Chondrocyte (in vitro differentiated cells): ENCODE results near the gene QKI. TPM values are rescaled to one million over a fixed set of nuclear protein-coding genes. Genes with fewer than 3 reads are reported as not detected.

Experiments
- DNase-seq: peaks from one replicate; pipeline ENCODE4 v3.0.0; 2021; ENCODE audit warnings: mixed read lengths, low spot score
- H3K27ac Mint-ChIP-seq: one replicate; pipeline ENCODE4 v1.8.0; 2021; ENCODE audit warnings: mild to moderate bottlenecking, moderate library complexity, mixed read lengths; ENCODE audit not compliant: unreplicated experiment
- H3K27me3 Mint-ChIP-seq: 2 replicates; pipeline ENCODE4 v1.8.0; 2021; ENCODE audit warnings: low read depth, mixed read lengths
- H3K36me3 Mint-ChIP-seq: 2 replicates; pipeline ENCODE4 v1.8.0; 2021; ENCODE audit warnings: low read depth, mixed read lengths
- H3K4me1 Mint-ChIP-seq: 2 replicates; pipeline ENCODE4 v1.8.0; 2021; ENCODE audit warnings: low read depth, mild to moderate bottlenecking, mixed read lengths
- H3K4me3 Mint-ChIP-seq: one replicate; pipeline ENCODE4 v1.8.0; 2021; ENCODE audit warnings: mild to moderate bottlenecking, moderate library complexity, mixed read lengths; ENCODE audit not compliant: unreplicated experiment
- H3K9me3 Mint-ChIP-seq: 2 replicates; pipeline ENCODE4 v1.8.0; 2021; ENCODE audit warnings: low read depth, mixed read lengths
- total RNA-seq: library from RNA; stranded (reverse); gene quantifications from 3 replicates; pipeline ENCODE4 v1.2.1, GENCODE V29; 2021
- TF ChIP-seq, protein P1 (sequence below): fragments of 200-600 bp; sonication (generic); IDR thresholded peaks from 2 replicates; pipeline ENCODE4 v1.5.0; 2021; ENCODE audit warnings: antibody characterized with exemption, mild to moderate bottlenecking, moderate library complexity

The QKI gene
- total RNA-seq, 1 donor from 2014 or later = 189 TPM

DNA sequence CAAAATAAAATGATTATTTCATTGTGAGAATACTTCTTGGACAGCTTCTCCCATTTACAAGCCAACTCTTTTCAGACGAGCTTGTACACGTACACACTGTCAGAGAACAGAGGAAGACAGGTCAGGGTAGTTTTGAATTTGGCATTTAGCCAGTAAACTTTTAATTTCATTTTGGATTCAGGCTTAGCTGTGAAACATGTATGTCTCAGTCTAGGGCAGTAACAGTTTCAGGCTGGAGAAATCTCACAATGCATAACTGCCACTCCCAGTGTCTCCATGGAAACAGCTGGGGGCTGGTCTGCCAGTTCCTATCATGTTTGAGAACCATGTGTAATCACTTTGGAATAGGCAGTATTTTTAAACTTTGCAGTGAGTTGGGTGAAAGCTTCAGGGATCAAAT is 22.0 kb upstream of the QKI start:
- no peaks in the 10 kb centered on the region for H3K27me3 Mint-ChIP-seq
- H3K4me3 Mint-ChIP-seq = no peak overlapping the region
- no peaks in the 10 kb centered on the region for H3K9me3 Mint-ChIP-seq
- H3K27ac Mint-ChIP-seq = no peak overlapping the region
- TF ChIP-seq, protein P1, sequence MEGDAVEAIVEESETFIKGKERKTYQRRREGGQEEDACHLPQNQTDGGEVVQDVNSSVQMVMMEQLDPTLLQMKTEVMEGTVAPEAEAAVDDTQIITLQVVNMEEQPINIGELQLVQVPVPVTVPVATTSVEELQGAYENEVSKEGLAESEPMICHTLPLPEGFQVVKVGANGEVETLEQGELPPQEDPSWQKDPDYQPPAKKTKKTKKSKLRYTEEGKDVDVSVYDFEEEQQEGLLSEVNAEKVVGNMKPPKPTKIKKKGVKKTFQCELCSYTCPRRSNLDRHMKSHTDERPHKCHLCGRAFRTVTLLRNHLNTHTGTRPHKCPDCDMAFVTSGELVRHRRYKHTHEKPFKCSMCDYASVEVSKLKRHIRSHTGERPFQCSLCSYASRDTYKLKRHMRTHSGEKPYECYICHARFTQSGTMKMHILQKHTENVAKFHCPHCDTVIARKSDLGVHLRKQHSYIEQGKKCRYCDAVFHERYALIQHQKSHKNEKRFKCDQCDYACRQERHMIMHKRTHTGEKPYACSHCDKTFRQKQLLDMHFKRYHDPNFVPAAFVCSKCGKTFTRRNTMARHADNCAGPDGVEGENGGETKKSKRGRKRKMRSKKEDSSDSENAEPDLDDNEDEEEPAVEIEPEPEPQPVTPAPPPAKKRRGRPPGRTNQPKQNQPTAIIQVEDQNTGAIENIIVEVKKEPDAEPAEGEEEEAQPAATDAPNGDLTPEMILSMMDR = no peak
- H3K4me1 Mint-ChIP-seq = peaks cover 29% of the 10 kb centered on the region
- H3K36me3 Mint-ChIP-seq = no peaks in the 10 kb centered on the region
- DNase-seq = no peak

DNA sequence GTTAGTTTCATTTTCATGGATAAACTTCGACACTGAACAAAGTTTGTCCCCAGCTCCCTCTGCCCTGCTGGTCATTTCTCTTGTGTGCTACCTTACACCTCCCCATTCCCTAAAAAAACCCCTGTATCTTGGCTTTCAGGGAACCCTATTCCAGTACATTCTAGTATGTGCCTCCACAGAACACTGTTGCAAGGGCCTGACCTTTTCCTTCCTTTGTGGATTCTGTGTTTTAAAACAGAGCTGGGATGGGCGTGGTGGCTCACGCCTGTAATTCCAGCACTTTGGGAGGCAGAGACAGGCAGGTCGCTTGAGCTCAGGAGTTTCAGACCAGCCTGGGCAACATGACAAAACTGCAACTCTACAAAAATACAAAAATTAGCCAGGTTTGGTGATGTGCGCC is 20.6 kb upstream of the QKI start:
- no peaks in the 10 kb centered on the region for H3K9me3 Mint-ChIP-seq
- no peaks in the 10 kb centered on the region for H3K36me3 Mint-ChIP-seq
- no peak for DNase-seq
- no peak overlapping the region for H3K4me3 Mint-ChIP-seq
- TF ChIP-seq, protein P1 = no peak
- no peak overlapping the region for H3K27ac Mint-ChIP-seq
- H3K27me3 Mint-ChIP-seq = no peaks in the 10 kb centered on the region
- peaks cover 29% of the 10 kb centered on the region for H3K4me1 Mint-ChIP-seq

DNA sequence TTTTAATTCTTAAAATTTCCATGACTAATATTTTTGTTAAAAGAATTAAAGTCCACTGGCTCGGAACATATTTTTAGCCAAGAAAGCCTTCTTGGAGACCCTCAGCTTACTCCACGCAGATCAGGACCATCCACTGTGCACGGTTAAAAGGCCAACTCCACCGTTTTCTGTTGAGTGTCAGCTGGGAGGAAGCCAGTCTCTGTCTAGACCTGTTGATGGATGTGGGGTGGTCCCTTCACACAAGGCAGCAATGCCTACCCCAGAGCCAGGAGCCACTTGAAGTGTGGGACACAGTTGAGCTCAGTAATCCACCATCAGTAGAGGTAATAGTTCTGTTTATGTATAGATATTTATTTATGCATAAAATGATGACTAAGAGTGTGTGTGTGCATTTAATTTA is 19.9 kb upstream of the QKI start:
- Mint-ChIP-seq H3K9me3 (no peaks in the 10 kb centered on the region), H3K4me3 (no peak overlapping the region), H3K4me1 (peaks cover 29% of the 10 kb centered on the region), H3K27me3 (no peaks in the 10 kb centered on the region), H3K27ac (no peak overlapping the region), H3K36me3 (no peaks in the 10 kb centered on the region)
- DNase-seq = no peak
- TF ChIP-seq, protein P1 = no peak

DNA sequence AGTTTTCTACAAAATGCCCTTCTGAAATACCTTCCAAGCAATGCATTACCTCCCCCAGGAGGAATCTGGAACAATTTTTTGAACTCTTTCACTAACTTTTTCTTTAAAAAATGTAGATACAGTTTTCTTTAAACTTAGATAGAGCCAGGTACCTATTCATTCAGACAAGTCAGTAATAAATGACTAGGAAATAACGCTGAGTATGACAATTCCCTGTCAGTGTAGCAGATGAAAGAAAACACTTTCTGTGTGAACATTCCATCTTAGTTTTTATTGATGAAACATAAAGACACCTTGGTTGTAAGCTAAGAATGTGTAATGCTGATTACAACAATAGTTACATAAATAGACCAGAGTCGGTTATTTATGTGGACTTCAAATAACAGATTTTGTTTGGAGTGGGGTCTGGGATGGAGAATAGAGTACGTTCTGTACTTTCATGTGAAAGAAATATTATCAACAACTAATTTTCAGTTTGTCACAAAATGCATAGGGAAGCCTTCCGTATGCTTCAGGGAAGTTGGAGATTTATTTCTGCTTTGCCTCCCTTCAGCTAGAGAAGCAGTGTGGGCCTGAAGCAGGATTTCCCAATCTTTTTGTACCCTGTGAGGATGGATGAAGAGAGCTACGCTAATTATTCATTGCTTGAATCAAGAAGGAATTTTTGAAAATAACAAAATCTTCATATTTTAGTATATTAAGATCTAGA is 19.2 kb upstream of the QKI start:
- Mint-ChIP-seq H3K27ac (no peak overlapping the region), H3K4me1 (peaks cover 29% of the 10 kb centered on the region), H3K9me3 (no peaks in the 10 kb centered on the region), H3K4me3 (no peak overlapping the region), H3K36me3 (no peaks in the 10 kb centered on the region), H3K27me3 (no peaks in the 10 kb centered on the region)
- DNase-seq = no peak
- TF ChIP-seq, protein P1 = no peak

DNA sequence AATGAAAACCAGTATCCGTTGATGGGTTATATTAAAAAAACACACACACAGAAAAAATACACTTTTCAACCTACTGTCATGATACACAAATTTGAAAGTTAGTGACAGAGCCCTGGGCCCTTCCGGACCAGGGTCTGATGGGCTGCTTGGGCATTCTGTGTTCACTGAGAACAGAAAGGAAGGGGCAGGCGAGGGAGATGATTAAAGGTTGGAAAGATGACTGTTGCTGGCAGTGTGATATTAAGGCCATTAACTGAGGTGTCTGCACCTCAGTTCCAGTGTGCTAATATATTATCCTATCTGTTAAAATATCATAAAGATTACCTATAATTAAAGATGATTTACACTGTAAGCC is 18.7 kb upstream of the QKI start:
- no peak for DNase-seq
- peaks cover 29% of the 10 kb centered on the region for H3K4me1 Mint-ChIP-seq
- TF ChIP-seq, protein P1 = no peak
- no peaks in the 10 kb centered on the region for H3K9me3 Mint-ChIP-seq
- no peak overlapping the region for H3K4me3 Mint-ChIP-seq
- H3K27me3 Mint-ChIP-seq = no peaks in the 10 kb centered on the region
- no peaks in the 10 kb centered on the region for H3K36me3 Mint-ChIP-seq
- no peak overlapping the region for H3K27ac Mint-ChIP-seq
